ENCODE data around the gene CELSR2.
A peak's percentile ranks its signal among the peaks of the same experiment; 100 is the strongest.

Gene CELSR2

GRCh38 chr1:109235137-109235536 lies 14.2 kb upstream of the CELSR2 start:
- DNase-seq = no peak

- no peak for DNase-seq
Observed at GRCh38 chr1:109237512-109237911, 11.8 kb upstream of the CELSR2 start.

- DNase-seq = no peak
Observed at GRCh38 chr1:109238382-109238781, 11.0 kb upstream of the CELSR2 start.

GRCh38 chr1:109239047-109239408 lies 10.3 kb upstream of the CELSR2 start:
- DNase-seq = no peak

- DNase-seq = peak; percentile 44
Observed at GRCh38 chr1:109239409-109240068, 9.8 kb upstream of the CELSR2 start.

- DNase-seq = no peak
Observed at GRCh38 chr1:109240158-109241152, 8.9 kb upstream of the CELSR2 start.

GRCh38 chr1:109241344-109241743 lies 8.0 kb upstream of the CELSR2 start:
- no peak for DNase-seq

GRCh38 chr1:109241841-109242345 lies 7.4 kb upstream of the CELSR2 start:
- no peak for DNase-seq

GRCh38 chr1:109242387-109242786 lies 7.0 kb upstream of the CELSR2 start:
- no peak for DNase-seq

GRCh38 chr1:109243221-109243620 lies 6.1 kb upstream of the CELSR2 start:
- DNase-seq = no peak

- DNase-seq = no peak
Observed at GRCh38 chr1:109243860-109244552, 5.3 kb upstream of the CELSR2 start.

GRCh38 chr1:109246141-109246551 lies 3.2 kb upstream of the CELSR2 start:
- DNase-seq = no peak

- DNase-seq = no peak
Observed at GRCh38 chr1:109247401-109248365, 1.7 kb upstream of the CELSR2 start.

GRCh38 chr1:109248444-109248796 lies 919 bp upstream of the CELSR2 start:
- no peak for DNase-seq

- no peak for DNase-seq
Observed at GRCh38 chr1:109249654-109250401, 489 bp downstream of the CELSR2 start.

GRCh38 chr1:109250454-109251276 lies 1.3 kb downstream of the CELSR2 start:
- DNase-seq = no peak

- DNase-seq = no peak
Observed at GRCh38 chr1:109251277-109252166, 2.2 kb downstream of the CELSR2 start.

GRCh38 chr1:109252167-109252892 lies 3.0 kb downstream of the CELSR2 start:
- DNase-seq = no peak

Measured in activated T-cell treated with anti-CD3 and anti-CD28 coated beads, Interleukin-2, amount 50 U/mL, for 1 hour (primary cell).